ENCODE results near the gene SPATA31A1. TPM values are rescaled to one million over a fixed set of nuclear protein-coding genes. Genes with fewer than 3 reads are reported as not detected.
"Not testable (repeated sequence)": the region's sequence is repeated elsewhere in the genome, so short reads cannot be mapped to it uniquely, and the experiment has no call there.

The SPATA31A1 gene
- not detected for total RNA-seq

GRCh38 chr9:39355369-39355768 lies at the start of gene SPATA31A1:
Gene SPATA31A1 (plus strand): TSS chr9:39355669. CDS start chr9:39355731, 62 bp downstream.
- not testable (repeated sequence) for DNase-seq

- not testable (repeated sequence) for DNase-seq
Measured at GRCh38 chr9:39407261-39408204, 52.1 kb downstream of the SPATA31A1 start.

GRCh38 chr9:39411254-39411940 lies 55.9 kb downstream of the SPATA31A1 start:
- not testable (repeated sequence) for DNase-seq

Other genes starting within 250 kb of the SPATA31A1 start
- gene CNTNAP3, start 67.5 kb upstream of the SPATA31A1 start, total RNA-seq, result 4.2 TPM

Measured in skin of body (tissue), 2 donors.